HG03439 (cell line): Measurements from ENCODE around the gene ESPN.

Experiments used
- ATAC-seq: cut with Tn5 transposase; IDR thresholded peaks from one replicate; pipeline ENCODE4 v1.9.1; 2021; ENCODE audit warnings: mild to moderate bottlenecking, moderate library complexity; ENCODE audit not compliant: unreplicated experiment

ESPN gene

GRCh38 chr1:6463120-6463412 is 38.5 kb downstream of the ESPN start:
- no peak for ATAC-seq

- ATAC-seq, result no peak
These were observed 39.9 kb downstream of the ESPN start for GRCh38 chr1:6464514-6464836.

- ATAC-seq, result no peak
These were observed 40.3 kb downstream of the ESPN start for GRCh38 chr1:6464915-6465314.

GRCh38 chr1:6465461-6466005 is 41.0 kb downstream of the ESPN start:
- ATAC-seq, result no peak

GRCh38 chr1:6466023-6466422 is 41.4 kb downstream of the ESPN start, which contains the start of gene TNFRSF25:
Gene TNFRSF25 (minus strand): TSS chr1:6466173. CDS start chr1:6466107, 66 bp downstream.
- ATAC-seq, result no peak

- no peak for ATAC-seq
These were observed 42.2 kb downstream of the ESPN start for GRCh38 chr1:6466751-6467150.

- ATAC-seq, result no peak
These were observed 42.6 kb downstream of the ESPN start for GRCh38 chr1:6467224-6467623.

- ATAC-seq, result no peak
These were observed 43.4 kb downstream of the ESPN start for GRCh38 chr1:6467744-6468688.

- no peak for ATAC-seq
These were observed 44.3 kb downstream of the ESPN start for GRCh38 chr1:6468729-6469461.

GRCh38 chr1:6470132-6471085 is 45.8 kb downstream of the ESPN start:
- ATAC-seq, result no peak

- no peak for ATAC-seq
These were observed 46.8 kb downstream of the ESPN start for GRCh38 chr1:6471086-6471969.

GRCh38 chr1:6471970-6472368 is 47.4 kb downstream of the ESPN start:
- no peak for ATAC-seq

- no peak for ATAC-seq
These were observed 47.8 kb downstream of the ESPN start for GRCh38 chr1:6472391-6472790.

- no peak for ATAC-seq
These were observed 48.6 kb downstream of the ESPN start for GRCh38 chr1:6473156-6473555.

- no peak for ATAC-seq
These were observed 49.6 kb downstream of the ESPN start for GRCh38 chr1:6473974-6474814.

- ATAC-seq, result no peak
These were observed 50.3 kb downstream of the ESPN start for GRCh38 chr1:6474815-6475282.

- ATAC-seq, result no peak
These were observed 51.0 kb downstream of the ESPN start for GRCh38 chr1:6475381-6476133.

GRCh38 chr1:6476483-6476882 is 51.9 kb downstream of the ESPN start:
- no peak for ATAC-seq
